ENCODE results near the gene SUGP2. TPM values are rescaled to one million over a fixed set of nuclear protein-coding genes. Genes with fewer than 3 reads are reported as not detected.

Gene SUGP2
- 100 to 1,000 TPM in 2 of 3 donors, 10 to 100 TPM in 1; 71.5 to 127 (median 121) TPM for polyA plus RNA-seq (ENCODE audit: insufficient read length in 3 of 3)
- long read RNA-seq, donor 1, partial matches to known transcripts: 35 of 39 reads
- long read RNA-seq, donor 1, other reads (novel, unspliced or antisense): 0 of 39 reads
- long read RNA-seq, donor 2, transcript SUGP2-202 (11 exons, 3,640 nt): major isoform, 8 of 76 reads
- long read RNA-seq, donor 2, partial matches to known transcripts: 56 of 76 reads
- long read RNA-seq, donor 2, other reads (novel, unspliced or antisense): 12 of 76 reads
- long read RNA-seq, donor 3, partial matches to known transcripts: 72 of 82 reads
- long read RNA-seq, donor 3, other reads (novel, unspliced or antisense): 8 of 82 reads
- long read RNA-seq, donor 4, partial matches to known transcripts: 22 of 23 reads
- long read RNA-seq, donor 4, other reads (novel, unspliced or antisense): 0 of 23 reads
- long read RNA-seq, donor 5, partial matches to known transcripts: 7 of 7 reads
- long read RNA-seq, donor 5, other reads (novel, unspliced or antisense): 0 of 7 reads
- long read RNA-seq, donor 6, partial matches to known transcripts: 63 of 67 reads
- long read RNA-seq, donor 6, other reads (novel, unspliced or antisense): 0 of 67 reads
- long read RNA-seq, donor 7, full-length matches to known transcripts: 10 of 42 reads
- long read RNA-seq, donor 7, partial matches to known transcripts: 32 of 42 reads
- long read RNA-seq, donor 7, other reads (novel, unspliced or antisense): 0 of 42 reads
- long read RNA-seq, donor 8, partial matches to known transcripts: 5 of 8 reads
- long read RNA-seq, donor 8, other reads (novel, unspliced or antisense): 0 of 8 reads
- long read RNA-seq, donor 9, partial matches to known transcripts: 72 of 85 reads
- long read RNA-seq, donor 9, other reads (novel, unspliced or antisense): 7 of 85 reads
- long read RNA-seq, donor 10, full-length matches to known transcripts: 6 of 43 reads
- long read RNA-seq, donor 10, partial matches to known transcripts: 37 of 43 reads
- long read RNA-seq, donor 10, other reads (novel, unspliced or antisense): 0 of 43 reads
- long read RNA-seq, donor 11, partial matches to known transcripts: 16 of 16 reads
- long read RNA-seq, donor 11, other reads (novel, unspliced or antisense): 0 of 16 reads
- long read RNA-seq, donor 12, full-length matches to known transcripts: 7 of 61 reads
- long read RNA-seq, donor 12, partial matches to known transcripts: 54 of 61 reads
- long read RNA-seq, donor 12, other reads (novel, unspliced or antisense): 0 of 61 reads
- long read RNA-seq, donor 13, partial matches to known transcripts: 36 of 38 reads
- long read RNA-seq, donor 13, other reads (novel, unspliced or antisense): 0 of 38 reads
- long read RNA-seq, donor 14: 0 reads
- long read RNA-seq, donor 15: 0 reads
- long read RNA-seq, donor 16, partial matches to known transcripts: 67 of 83 reads
- long read RNA-seq, donor 16, other reads (novel, unspliced or antisense): 16 of 83 reads

DNA sequence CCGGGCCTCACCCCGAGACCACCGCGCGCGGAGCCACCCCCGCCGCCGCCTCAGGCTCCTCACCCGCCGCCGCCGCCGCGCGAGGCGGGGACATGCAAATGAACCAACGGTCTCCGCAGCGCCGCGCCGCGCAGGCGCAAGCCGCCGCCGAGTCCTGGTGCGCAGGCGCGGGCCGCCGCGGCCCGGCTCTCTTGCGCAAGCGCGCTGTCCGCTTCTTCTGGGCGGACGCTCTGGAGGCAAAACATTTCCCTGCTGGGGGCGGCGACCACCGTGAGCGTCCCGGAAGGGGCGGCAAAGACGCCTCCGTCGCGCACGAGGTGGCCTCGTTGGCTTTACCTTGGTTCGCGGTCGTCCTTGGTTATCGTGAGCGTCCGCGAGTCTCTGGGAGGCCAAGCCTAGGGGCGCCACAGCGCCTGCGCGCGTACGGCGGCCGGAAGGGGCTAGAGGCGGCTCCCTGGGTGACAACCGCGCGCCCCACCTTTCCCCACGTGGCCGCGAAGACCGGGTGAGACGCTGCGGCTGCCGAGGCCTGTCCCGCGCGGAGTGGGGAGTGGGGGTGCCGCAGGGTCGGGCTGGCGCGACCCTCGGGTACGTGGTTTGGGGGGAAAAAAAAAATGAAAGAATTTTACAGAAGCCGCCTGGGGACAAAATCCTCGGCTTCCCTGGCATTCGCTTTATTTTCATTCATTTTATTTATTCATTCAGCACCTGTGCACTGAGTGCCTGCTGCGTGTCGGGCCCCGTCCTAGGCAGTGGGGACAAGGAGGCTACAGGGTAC, at the start of gene SUGP2, which contains the start of gene ARMC6:
SUGP2 (minus strand) TSS at position 92 of the 778 bp plus-strand sequence. CDS start 2,446 bp downstream, outside the sequence.
ARMC6 (plus strand) TSS at position 178 of the 778 bp plus-strand sequence. CDS start 607 bp downstream, outside the sequence.
- peak; percentile 88 for DNase-seq

DNA sequence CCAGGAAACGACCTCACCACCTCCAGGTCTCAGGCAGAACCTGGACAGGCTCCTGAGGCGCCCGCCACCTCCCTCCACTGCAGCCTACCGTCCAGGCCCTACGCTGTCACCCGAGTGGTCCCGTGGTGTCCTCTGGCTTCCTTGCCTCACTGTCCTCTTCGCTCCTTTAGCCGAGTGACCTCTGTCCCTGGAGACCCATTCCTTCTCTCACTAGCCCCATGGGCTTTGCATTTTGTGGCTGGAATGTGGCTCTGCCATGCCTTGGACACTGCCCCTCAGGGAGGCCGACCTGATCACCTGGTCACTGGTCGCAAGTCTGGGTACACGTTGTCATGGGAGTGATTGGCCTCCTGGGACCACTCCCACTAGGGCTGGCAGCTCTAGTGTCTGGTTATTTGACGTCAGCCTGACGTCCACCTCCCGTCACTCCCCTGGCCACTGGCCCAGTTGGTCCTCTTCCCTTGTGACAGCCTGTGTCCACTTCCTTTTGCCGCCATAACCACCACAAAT, 48.4 kb upstream of the SUGP2 start:
- no peak for DNase-seq

DNA sequence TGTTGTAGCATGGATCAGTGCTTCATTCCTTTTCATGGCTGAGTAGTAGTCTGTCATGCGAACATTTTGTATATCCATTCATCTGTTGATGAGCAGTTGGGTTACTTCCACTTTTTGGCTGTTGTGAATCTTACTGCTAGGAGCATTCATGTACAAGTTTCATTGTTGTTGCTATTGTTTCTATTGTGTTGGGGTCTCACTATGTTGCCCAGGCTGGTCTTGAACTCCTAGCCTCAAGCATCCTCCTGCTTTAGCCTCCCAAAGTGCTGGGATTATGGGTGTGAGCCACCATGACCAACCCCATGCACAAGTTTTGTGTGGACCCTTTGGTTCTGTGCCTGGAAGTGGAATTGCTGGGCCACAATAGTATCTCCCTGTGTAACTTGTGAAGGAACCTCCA, 46.3 kb upstream of the SUGP2 start:
- no peak for DNase-seq

GRCh38 chr19:19078801-19079200, 45.5 kb upstream of the SUGP2 start:
- no peak for DNase-seq

- DNase-seq: no peak
Observed at GRCh38 chr19:19077103-19077502, 43.8 kb upstream of the SUGP2 start.

DNA sequence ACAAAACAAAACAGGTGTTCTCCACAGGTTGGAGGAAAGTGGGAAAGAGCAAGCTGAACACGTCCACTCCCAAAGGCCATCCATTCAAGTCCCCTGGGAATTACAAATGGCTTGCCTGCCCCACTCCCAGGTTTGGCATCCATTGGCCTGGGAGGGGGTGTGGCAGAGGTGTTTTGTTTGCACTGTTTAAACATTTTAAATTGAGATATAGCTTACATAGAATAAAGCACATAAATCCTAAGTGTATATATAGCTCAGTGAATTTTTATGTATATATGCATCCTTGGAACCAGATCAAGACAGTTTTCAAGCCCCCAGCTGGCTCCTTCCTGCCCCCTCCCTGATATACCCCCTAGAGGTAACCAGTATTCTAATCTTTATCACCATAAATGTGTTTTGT, 43.2 kb upstream of the SUGP2 start:
- DNase-seq: no peak

DNA sequence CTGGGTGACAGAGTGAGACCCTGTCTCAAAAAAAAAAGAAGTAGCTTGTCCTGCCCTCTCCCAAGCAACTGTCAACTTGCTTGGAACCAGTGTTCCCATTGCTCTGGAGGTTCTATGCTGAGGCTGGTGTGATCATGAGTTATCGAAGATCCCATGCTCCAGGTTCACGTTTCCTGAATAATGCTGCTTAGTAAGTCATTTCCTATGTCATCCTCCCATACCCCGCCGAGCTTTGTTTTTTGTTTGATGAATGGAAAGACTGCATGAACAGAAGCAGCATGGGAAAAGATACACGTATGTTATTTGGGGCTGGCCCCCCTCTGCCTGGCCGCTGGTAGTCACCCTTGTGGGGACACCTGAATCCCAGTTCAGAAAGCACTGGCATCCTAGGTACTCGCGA, 41.8 kb upstream of the SUGP2 start:
- no peak for DNase-seq

- no peak for DNase-seq
Observed at GRCh38 chr19:19074196-19074882, 41.0 kb upstream of the SUGP2 start.

DNA sequence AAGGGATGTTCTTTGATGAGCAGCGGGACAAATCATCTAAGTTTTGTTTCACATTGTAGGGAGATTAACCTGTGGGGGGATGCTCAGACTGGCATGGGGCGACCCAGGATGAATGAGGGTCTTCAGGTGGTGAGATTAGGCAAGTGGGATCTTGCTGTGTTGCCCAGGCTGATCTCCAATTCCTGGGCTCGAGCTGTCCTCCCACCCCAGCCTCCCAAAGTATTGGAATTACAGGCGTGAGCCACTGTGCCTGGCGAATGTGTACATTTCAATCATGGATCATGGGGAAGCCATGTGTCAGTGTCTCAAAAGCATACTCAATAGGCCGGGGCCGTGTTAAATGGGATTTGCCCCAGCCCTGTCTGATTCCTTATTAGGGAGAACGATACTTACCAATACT, 38.6 kb upstream of the SUGP2 start:
- no peak for DNase-seq

DNA sequence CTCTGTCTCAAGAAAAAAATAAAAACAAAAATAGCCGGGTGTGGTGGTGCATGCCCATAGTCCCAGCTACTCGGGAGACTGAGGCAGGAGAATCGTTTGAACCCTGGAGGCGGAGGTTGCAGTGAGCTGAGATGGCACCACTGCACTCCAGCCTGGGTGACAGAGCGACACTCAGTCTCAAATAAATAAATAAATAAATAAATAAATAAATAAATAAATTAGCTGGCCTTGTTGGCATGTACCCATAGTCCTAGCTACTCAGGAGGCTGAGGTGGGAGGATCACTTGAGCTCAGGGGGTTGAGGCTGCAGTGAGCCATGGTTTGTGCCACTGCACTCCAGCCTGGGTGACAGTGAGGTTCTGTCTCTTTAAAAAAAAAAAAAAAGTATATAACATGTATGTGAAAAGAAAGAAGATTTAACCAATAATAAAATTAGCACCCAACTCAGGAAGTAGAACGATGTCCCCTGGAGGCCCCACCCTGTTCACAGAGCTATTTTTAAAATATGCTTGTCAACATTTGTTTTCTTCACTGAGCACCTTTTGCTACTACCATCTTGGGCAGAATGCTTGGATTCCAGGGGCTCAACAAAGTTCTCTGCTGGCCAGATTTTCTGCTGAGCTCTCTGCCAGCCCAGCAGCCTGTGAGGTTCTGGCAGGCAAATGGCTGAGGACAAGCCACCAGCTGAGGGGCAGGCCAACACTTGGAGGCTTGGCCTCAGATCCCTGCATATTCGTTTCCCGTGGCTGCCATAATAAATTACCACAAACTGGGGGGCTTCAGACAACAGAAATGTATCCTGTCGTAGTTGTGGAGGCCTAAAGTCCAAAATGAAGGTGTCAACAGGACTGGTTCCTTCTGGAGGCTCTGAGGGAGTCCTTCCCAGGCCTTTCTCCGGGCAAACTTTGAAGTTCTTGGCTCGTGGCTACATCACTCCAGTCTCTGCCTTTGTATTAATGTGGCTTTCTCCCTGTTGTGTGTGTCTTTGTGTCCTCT, 35.6 kb upstream of the SUGP2 start:
- no peak for DNase-seq

- DNase-seq: no peak
Observed at GRCh38 chr19:19067276-19068072, 34.2 kb upstream of the SUGP2 start.

GRCh38 chr19:19064811-19065745, 31.8 kb upstream of the SUGP2 start:
- no peak for DNase-seq

- DNase-seq: no peak
Observed at GRCh38 chr19:19064098-19064722, 30.9 kb upstream of the SUGP2 start.

GRCh38 chr19:19063183-19064097, 30.1 kb upstream of the SUGP2 start, which contains the start of gene SLC25A42:
TSS of gene SLC25A42 (plus strand) at chr19:19063994. CDS start at chr19:19096125, 32,131 bp downstream.
- peak; percentile 100 for DNase-seq
